ENCODE results near the gene FUBP1.
"Not testable (repeated sequence)": the region's sequence is repeated elsewhere in the genome, so short reads cannot be mapped to it uniquely, and the experiment has no call there.

Gene FUBP1

GRCh38 chr1:77926561-77927357 is 52.1 kb downstream of the FUBP1 start:
- Histone ChIP-seq H3K9me3 (ENCODE audit: control insufficient read depth, low read length) (no peaks in the 10 kb centered on the region), H3K27me3 (ENCODE audit: control insufficient read depth, insufficient read depth, low read length, poor library complexity, severe bottlenecking) (no peaks in the 10 kb centered on the region), H3K4me1 (ENCODE audit: control insufficient read depth, insufficient read depth, low read length) (no peaks in the 10 kb centered on the region), H3K36me3 (ENCODE audit: control insufficient read depth, insufficient read depth, low read length) (no peaks in the 10 kb centered on the region), H3K27ac (ENCODE audit: insufficient read depth, low read depth, low read length, poor library complexity, severe bottlenecking) (no peak overlapping the region), H3K4me3 (ENCODE audit: insufficient read depth, low read depth, low read length) (no peak overlapping the region)
- 90% methylated on average over 10 to 12 of the region's 13 CpGs for WGBS, 2 experiments

DNA sequence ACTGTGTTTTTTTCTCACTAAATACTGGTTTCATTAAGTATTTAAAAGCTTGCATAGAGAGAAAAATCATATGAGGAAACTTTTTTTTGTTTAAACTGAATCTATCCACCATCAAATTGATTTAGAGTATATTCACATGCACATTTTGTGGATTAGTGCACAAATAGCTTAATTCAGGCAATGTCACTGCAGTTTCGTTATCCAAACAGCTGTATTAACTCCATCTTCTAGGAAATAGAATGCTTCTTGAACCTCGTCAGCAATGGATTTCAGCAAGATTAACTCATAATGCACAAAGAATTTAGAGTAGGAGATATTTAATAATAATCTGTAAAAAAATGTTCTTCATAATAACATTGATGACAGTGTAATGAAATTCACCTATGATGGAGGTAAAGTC is 52.9 kb downstream of the FUBP1 start:
- Histone ChIP-seq H3K4me1 (ENCODE audit: control insufficient read depth, insufficient read depth, low read length) (no peaks in the 10 kb centered on the region), H3K27me3 (ENCODE audit: control insufficient read depth, insufficient read depth, low read length, poor library complexity, severe bottlenecking) (no peaks in the 10 kb centered on the region), H3K36me3 (ENCODE audit: control insufficient read depth, insufficient read depth, low read length) (no peaks in the 10 kb centered on the region), H3K9me3 (ENCODE audit: control insufficient read depth, low read length) (no peaks in the 10 kb centered on the region), H3K4me3 (ENCODE audit: insufficient read depth, low read depth, low read length) (no peak overlapping the region), H3K27ac (ENCODE audit: insufficient read depth, low read depth, low read length, poor library complexity, severe bottlenecking) (no peak overlapping the region)
- 100% methylated on average over 1 to 2 of the region's 2 CpGs for WGBS, 2 experiments

GRCh38 chr1:77925518-77925917 is 53.4 kb downstream of the FUBP1 start:
- no peaks in the 10 kb centered on the region for H3K36me3 ChIP-seq (ENCODE audit: control insufficient read depth, insufficient read depth, low read length)
- 100% methylated on average over 1 of the region's 1 CpG; no CpG with 5 or more reads in 1 of the 2 experiments for WGBS, 2 experiments
- no peak overlapping the region for H3K27ac ChIP-seq (ENCODE audit: insufficient read depth, low read depth, low read length, poor library complexity, severe bottlenecking)
- no peaks in the 10 kb centered on the region for H3K27me3 ChIP-seq (ENCODE audit: control insufficient read depth, insufficient read depth, low read length, poor library complexity, severe bottlenecking)
- no peaks in the 10 kb centered on the region for H3K4me1 ChIP-seq (ENCODE audit: control insufficient read depth, insufficient read depth, low read length)
- H3K9me3 ChIP-seq (ENCODE audit: control insufficient read depth, low read length), result no peaks in the 10 kb centered on the region
- no peak overlapping the region for H3K4me3 ChIP-seq (ENCODE audit: insufficient read depth, low read depth, low read length)

DNA sequence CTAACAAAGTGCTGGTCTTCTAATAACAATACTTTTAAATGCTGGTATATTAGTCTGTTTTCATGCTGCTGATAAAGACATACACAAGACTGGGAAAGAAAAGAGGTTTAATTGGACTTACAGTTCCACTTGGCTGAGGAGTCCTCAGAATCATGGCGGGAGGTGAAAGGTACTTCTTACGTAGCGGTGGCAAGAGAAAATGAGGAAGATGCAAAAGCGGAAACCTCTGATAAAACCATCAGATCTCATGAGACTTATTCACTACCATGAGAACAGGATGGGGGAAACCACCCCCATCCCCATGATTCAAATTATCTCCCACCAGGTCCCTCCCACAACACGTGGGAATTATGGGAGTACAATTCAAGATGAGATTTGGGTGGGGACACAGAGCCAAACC is 60.0 kb downstream of the FUBP1 start:
- not testable (repeated sequence) for H3K27me3 ChIP-seq (ENCODE audit: control insufficient read depth, insufficient read depth, low read length, poor library complexity, severe bottlenecking); H3K4me3 ChIP-seq (ENCODE audit: insufficient read depth, low read depth, low read length); H3K36me3 ChIP-seq (ENCODE audit: control insufficient read depth, insufficient read depth, low read length); H3K27ac ChIP-seq (ENCODE audit: insufficient read depth, low read depth, low read length, poor library complexity, severe bottlenecking); H3K9me3 ChIP-seq (ENCODE audit: control insufficient read depth, low read length); H3K4me1 ChIP-seq (ENCODE audit: control insufficient read depth, insufficient read depth, low read length)
- WGBS, 2 experiments, result 85 to 93% methylated on average over 5 of the region's 5 CpGs

DNA sequence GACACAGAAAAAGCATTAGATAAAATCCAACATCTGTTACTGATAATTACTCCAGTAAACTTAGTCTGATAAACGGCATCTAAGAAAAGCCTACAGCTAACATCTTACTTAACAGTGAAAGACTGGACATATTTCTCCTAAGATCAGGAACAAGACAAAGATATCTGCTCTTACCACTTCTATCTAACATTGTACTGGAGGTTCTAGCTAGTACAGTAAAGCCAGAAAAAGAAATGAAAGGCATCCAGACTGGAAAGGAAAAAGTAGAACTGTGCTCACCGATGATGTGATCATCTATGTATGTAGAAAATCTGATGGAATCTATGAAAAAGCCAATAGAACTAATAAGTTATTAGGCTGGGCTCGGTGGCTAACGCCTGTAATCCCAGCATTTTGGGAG is 68.8 kb downstream of the FUBP1 start:
- Histone ChIP-seq H3K36me3 (ENCODE audit: control insufficient read depth, insufficient read depth, low read length) (no peaks in the 10 kb centered on the region), H3K4me3 (ENCODE audit: insufficient read depth, low read depth, low read length) (no peak overlapping the region), H3K27me3 (ENCODE audit: control insufficient read depth, insufficient read depth, low read length, poor library complexity, severe bottlenecking) (no peaks in the 10 kb centered on the region), H3K4me1 (ENCODE audit: control insufficient read depth, insufficient read depth, low read length) (no peaks in the 10 kb centered on the region), H3K9me3 (ENCODE audit: control insufficient read depth, low read length) (no peaks in the 10 kb centered on the region), H3K27ac (ENCODE audit: insufficient read depth, low read depth, low read length, poor library complexity, severe bottlenecking) (no peak overlapping the region)
- 89 to 97% methylated on average over 4 of the region's 4 CpGs for WGBS, 2 experiments

- Histone ChIP-seq H3K9me3 (ENCODE audit: control insufficient read depth, low read length) (no peaks in the 10 kb centered on the region), H3K4me3 (ENCODE audit: insufficient read depth, low read depth, low read length) (no peak overlapping the region), H3K36me3 (ENCODE audit: control insufficient read depth, insufficient read depth, low read length) (no peaks in the 10 kb centered on the region), H3K4me1 (ENCODE audit: control insufficient read depth, insufficient read depth, low read length) (no peaks in the 10 kb centered on the region), H3K27ac (ENCODE audit: insufficient read depth, low read depth, low read length, poor library complexity, severe bottlenecking) (no peak overlapping the region), H3K27me3 (ENCODE audit: control insufficient read depth, insufficient read depth, low read length, poor library complexity, severe bottlenecking) (no peaks in the 10 kb centered on the region)
- WGBS, 2 experiments, result 96 to 100% methylated on average over 1 of the region's 1 CpG
These were observed 72.2 kb downstream of the FUBP1 start for GRCh38 chr1:77906624-77907023.

DNA sequence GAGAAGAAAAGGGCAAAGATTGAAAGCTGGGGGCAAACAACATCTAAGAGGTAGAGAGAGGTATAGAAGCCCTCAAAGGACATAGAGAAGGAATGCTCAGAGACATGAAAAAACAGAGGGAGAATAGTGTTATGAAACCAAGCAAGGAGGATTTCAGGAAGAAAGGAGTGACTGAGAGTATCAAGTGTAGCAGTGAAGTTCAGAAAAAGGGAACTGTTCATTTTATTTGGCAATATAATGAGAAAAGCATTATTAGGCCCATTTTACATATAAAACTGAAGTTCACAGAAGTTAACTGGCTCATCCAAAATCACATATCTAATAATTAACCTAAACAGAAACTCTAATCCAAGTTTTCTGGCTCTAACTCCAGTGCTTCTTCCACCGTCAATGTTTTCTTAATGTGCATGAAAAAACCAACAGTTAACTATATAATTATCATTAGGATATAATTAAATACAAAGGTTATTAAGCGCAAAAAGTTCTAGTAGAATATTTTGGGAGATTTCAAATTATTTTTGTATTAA is 72.8 kb downstream of the FUBP1 start:
- Histone ChIP-seq H3K36me3 (ENCODE audit: control insufficient read depth, insufficient read depth, low read length) (no peaks in the 10 kb centered on the region), H3K9me3 (ENCODE audit: control insufficient read depth, low read length) (no peaks in the 10 kb centered on the region), H3K27me3 (ENCODE audit: control insufficient read depth, insufficient read depth, low read length, poor library complexity, severe bottlenecking) (no peaks in the 10 kb centered on the region), H3K4me1 (ENCODE audit: control insufficient read depth, insufficient read depth, low read length) (no peaks in the 10 kb centered on the region), H3K4me3 (ENCODE audit: insufficient read depth, low read depth, low read length) (no peak overlapping the region), H3K27ac (ENCODE audit: insufficient read depth, low read depth, low read length, poor library complexity, severe bottlenecking) (no peak overlapping the region)
- WGBS, 2 experiments, result 92% methylated on average over 2 of the region's 2 CpGs; no CpG with 5 or more reads in 1 of the 2 experiments

DNA sequence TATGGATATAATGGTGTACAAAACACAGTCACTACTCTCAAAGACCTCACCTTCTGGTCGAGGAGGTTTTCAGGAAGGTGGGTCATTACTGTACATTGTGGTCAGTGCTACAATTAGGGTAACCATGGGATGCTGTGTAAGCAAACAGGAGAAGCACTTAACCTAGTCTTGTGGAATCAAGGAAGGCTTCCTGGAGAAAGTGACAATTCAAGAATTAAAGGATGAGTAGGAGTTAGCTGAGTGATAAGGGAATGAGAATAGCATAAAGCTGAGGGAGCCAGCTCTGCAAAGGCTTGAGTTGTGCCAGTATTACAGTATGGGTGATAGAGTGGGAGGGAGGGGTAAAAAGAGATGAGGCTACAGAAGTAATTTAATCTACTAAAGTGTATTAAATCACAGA is 73.3 kb downstream of the FUBP1 start:
- Histone ChIP-seq H3K9me3 (ENCODE audit: control insufficient read depth, low read length) (no peaks in the 10 kb centered on the region), H3K4me1 (ENCODE audit: control insufficient read depth, insufficient read depth, low read length) (no peaks in the 10 kb centered on the region), H3K4me3 (ENCODE audit: insufficient read depth, low read depth, low read length) (no peak overlapping the region), H3K27ac (ENCODE audit: insufficient read depth, low read depth, low read length, poor library complexity, severe bottlenecking) (no peak overlapping the region), H3K27me3 (ENCODE audit: control insufficient read depth, insufficient read depth, low read length, poor library complexity, severe bottlenecking) (no peaks in the 10 kb centered on the region), H3K36me3 (ENCODE audit: control insufficient read depth, insufficient read depth, low read length) (no peaks in the 10 kb centered on the region)
- WGBS, 2 experiments, result 94 to 100% methylated on average over 1 of the region's 1 CpG

DNA sequence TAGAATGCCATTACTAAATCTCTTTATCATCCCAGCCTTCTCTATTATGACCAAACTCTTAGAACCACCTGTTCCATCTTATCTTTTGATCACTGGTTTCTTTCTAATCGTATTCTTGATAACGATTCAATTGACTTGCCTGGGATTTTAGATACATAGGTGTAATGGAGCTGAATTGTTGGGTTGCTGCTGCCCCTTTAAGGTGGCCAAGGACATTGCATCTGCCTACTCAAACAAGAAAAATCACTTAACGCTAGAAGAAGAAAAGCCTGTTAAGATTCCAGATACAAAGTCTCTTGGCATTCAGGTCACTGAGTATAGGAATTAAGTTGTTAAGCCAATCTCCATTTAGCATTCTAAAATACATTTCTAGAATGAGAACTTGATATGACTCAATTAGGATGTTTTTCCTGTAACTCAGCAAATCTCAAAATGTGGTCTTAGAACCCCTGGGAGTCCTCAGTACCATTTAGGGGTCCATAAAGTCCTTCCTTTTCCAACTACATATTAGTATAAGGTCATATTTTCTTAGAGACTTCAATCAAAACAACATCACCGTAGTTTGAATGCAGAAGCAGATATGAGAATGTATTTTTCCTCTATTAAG is 78.1 kb downstream of the FUBP1 start:
- no peaks in the 10 kb centered on the region for H3K36me3 ChIP-seq (ENCODE audit: control insufficient read depth, insufficient read depth, low read length)
- H3K4me3 ChIP-seq (ENCODE audit: insufficient read depth, low read depth, low read length), result no peak overlapping the region
- H3K27me3 ChIP-seq (ENCODE audit: control insufficient read depth, insufficient read depth, low read length, poor library complexity, severe bottlenecking), result no peaks in the 10 kb centered on the region
- WGBS, 2 experiments, result 39 to 80% methylated on average over 3 of the region's 4 CpGs
- no peaks in the 10 kb centered on the region for H3K4me1 ChIP-seq (ENCODE audit: control insufficient read depth, insufficient read depth, low read length)
- no peaks in the 10 kb centered on the region for H3K9me3 ChIP-seq (ENCODE audit: control insufficient read depth, low read length)
- no peak overlapping the region for H3K27ac ChIP-seq (ENCODE audit: insufficient read depth, low read depth, low read length, poor library complexity, severe bottlenecking)

DNA sequence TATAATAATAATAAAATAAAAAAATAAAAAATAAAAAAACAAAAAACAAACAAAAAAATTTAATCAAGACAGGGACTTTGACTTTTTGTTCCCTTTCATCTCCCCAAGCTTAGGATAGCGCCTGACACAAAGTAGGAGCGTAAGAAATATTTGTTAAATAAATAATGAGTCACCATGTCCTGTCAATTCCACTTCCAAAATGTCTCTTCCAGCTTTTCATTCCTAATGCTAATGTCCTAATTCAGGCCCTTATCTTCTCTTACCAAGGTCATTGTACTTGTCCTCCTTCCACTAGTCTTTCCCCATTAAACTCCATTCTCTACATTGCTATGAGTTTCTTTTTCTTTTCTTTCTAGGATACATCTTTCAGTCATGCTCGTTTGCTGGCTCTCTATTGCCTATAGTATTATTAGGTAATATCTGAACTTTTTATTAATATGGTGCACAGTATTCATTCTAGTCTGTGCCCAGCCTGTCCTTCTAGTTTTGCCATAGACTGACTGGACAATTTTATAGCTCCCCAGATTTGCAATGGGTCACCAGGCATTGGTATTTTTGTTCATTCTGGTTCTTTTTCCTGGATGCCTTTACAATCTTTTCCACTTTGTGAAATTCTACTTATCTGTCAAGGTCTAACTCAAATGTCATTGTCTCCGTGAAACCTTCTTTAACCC is 79.1 kb downstream of the FUBP1 start:
- 91 to 96% methylated on average over 3 of the region's 4 CpGs for WGBS, 2 experiments

More for the DNA sequence above, 79.1 kb downstream of the FUBP1 start:
- Histone ChIP-seq H3K9me3 (ENCODE audit: control insufficient read depth, low read length) (no peaks in the 10 kb centered on the region), H3K4me1 (ENCODE audit: control insufficient read depth, insufficient read depth, low read length) (no peaks in the 10 kb centered on the region), H3K27ac (ENCODE audit: insufficient read depth, low read depth, low read length, poor library complexity, severe bottlenecking) (no peak overlapping the region), H3K4me3 (ENCODE audit: insufficient read depth, low read depth, low read length) (no peak overlapping the region), H3K36me3 (ENCODE audit: control insufficient read depth, insufficient read depth, low read length) (no peaks in the 10 kb centered on the region), H3K27me3 (ENCODE audit: control insufficient read depth, insufficient read depth, low read length, poor library complexity, severe bottlenecking) (no peaks in the 10 kb centered on the region)
